Activated naive CD4-positive, alpha-beta T cell treated with Interleukin-2 at 50 U/mL for 16 hours (primary cell): ENCODE results near the gene SYNJ1.
"Not testable (repeated sequence)": the region's sequence is repeated elsewhere in the genome, so short reads cannot be mapped to it uniquely, and the experiment has no call there.

Experiments
- DNase-seq: peaks from one replicate; pipeline ENCODE4 v3.0.0-alpha.2; 2020

The SYNJ1 gene

GRCh38 chr21:32733356-32733755 lies 5.5 kb upstream of the SYNJ1 start:
- peak; percentile 11 for DNase-seq

- DNase-seq, result no peak
Observed at GRCh38 chr21:32732544-32732943, 4.7 kb upstream of the SYNJ1 start.

GRCh38 chr21:32728848-32729247 lies 1.0 kb upstream of the SYNJ1 start:
- DNase-seq, result no peak

- no peak for DNase-seq
Observed at GRCh38 chr21:32728456-32728839, 635 bp upstream of the SYNJ1 start.

- DNase-seq, result peak; percentile 15
Observed at GRCh38 chr21:32726839-32727686, 750 bp downstream of the SYNJ1 start.

GRCh38 chr21:32719085-32719484 lies 8.7 kb downstream of the SYNJ1 start:
- DNase-seq, result no peak

- no peak for DNase-seq
Observed at GRCh38 chr21:32717851-32718316, 9.9 kb downstream of the SYNJ1 start.

- no peak for DNase-seq
Observed at GRCh38 chr21:32716486-32716885, 11.3 kb downstream of the SYNJ1 start.

- no peak for DNase-seq
Observed at GRCh38 chr21:32713726-32714125, 14.1 kb downstream of the SYNJ1 start.

- DNase-seq, result no peak
Observed at GRCh38 chr21:32712641-32713040, 15.2 kb downstream of the SYNJ1 start.

GRCh38 chr21:32712043-32712442 lies 15.8 kb downstream of the SYNJ1 start:
- no peak for DNase-seq

GRCh38 chr21:32710987-32711386 lies 16.8 kb downstream of the SYNJ1 start:
- no peak for DNase-seq

GRCh38 chr21:32710069-32710784 lies 17.6 kb downstream of the SYNJ1 start:
- no peak for DNase-seq

- no peak for DNase-seq
Observed at GRCh38 chr21:32708069-32708468, 19.7 kb downstream of the SYNJ1 start.

- no peak for DNase-seq
Observed at GRCh38 chr21:32705901-32706300, 21.9 kb downstream of the SYNJ1 start.

- no peak for DNase-seq
Observed at GRCh38 chr21:32705139-32705538, 22.7 kb downstream of the SYNJ1 start.

GRCh38 chr21:32702702-32703101 lies 25.1 kb downstream of the SYNJ1 start:
- no peak for DNase-seq

GRCh38 chr21:32698971-32699693 lies 28.7 kb downstream of the SYNJ1 start:
- DNase-seq, result no peak

- no peak for DNase-seq
Observed at GRCh38 chr21:32698286-32698685, 29.5 kb downstream of the SYNJ1 start.

- DNase-seq, result not testable (repeated sequence)
Observed at GRCh38 chr21:32695482-32695881, 32.3 kb downstream of the SYNJ1 start.

GRCh38 chr21:32693581-32693980 lies 34.2 kb downstream of the SYNJ1 start:
- DNase-seq, result no peak

GRCh38 chr21:32690085-32690484 lies 37.7 kb downstream of the SYNJ1 start:
- DNase-seq, result no peak

GRCh38 chr21:32687643-32688345 lies 40.0 kb downstream of the SYNJ1 start:
- no peak for DNase-seq
